Jurkat, Clone E6-1 (cell line): ENCODE measurements around the gene CYBA.
A peak's percentile ranks its signal among the peaks of the same experiment; 100 is the strongest.

ENCODE experiments used
- DNase-seq: peaks from one replicate; pipeline ENCODE4 v3.0.0-alpha.2; 2011; ENCODE audit warnings: low read depth, low spot score
- H3K4me3 ChIP-seq: 2 replicates; pipeline ENCODE4 v1.5.1; 2011; ENCODE audit warnings: mild to moderate bottlenecking, low read length, control low read depth, moderate library complexity

Gene CYBA

DNA sequence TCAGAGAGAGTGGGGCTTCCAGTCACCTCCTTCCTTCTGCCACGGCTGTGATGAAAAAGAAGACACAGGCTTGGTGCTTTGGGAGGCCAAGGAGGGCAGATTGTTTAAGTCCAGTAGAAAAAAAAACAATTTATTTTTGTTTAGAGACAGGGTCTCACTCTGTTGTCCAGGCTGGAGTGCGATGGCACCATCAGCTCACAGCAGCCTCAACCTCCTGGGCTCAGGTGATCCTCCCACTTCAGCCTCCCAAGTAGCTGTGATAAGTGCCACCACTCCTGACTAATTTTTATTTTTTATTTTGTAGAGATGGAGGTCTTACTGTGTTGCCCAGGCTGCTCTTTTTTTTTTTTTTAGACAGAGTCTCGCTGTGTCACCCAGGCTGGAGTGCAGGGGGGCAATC, 14.7 kb upstream of the CYBA start:
- no peak overlapping the region for H3K4me3 ChIP-seq
- no peak for DNase-seq

- DNase-seq: no peak
- no peak overlapping the region for H3K4me3 ChIP-seq
Observed at GRCh38 chr16:88665148-88665547, 14.3 kb upstream of the CYBA start.

GRCh38 chr16:88662843-88663606, 12.2 kb upstream of the CYBA start, which contains the start of gene MVD:
MVD (minus strand) TSS chr16:88663091; CDS start chr16:88663080, 11 bp downstream.
- H3K4me3 ChIP-seq: peak within 1 kb of the TSS; percentile 88
- peak; percentile 95 for DNase-seq

GRCh38 chr16:88662222-88662842, 11.5 kb upstream of the CYBA start:
- peak overlapping the region; percentile 88 for H3K4me3 ChIP-seq
- no peak for DNase-seq

GRCh38 chr16:88661468-88661867, 10.6 kb upstream of the CYBA start:
- DNase-seq: no peak
- no peak overlapping the region for H3K4me3 ChIP-seq

GRCh38 chr16:88659160-88659559, 8.3 kb upstream of the CYBA start:
- H3K4me3 ChIP-seq: no peak overlapping the region
- no peak for DNase-seq

- DNase-seq: no peak
- H3K4me3 ChIP-seq: no peak overlapping the region
Observed at GRCh38 chr16:88658714-88659113, 7.9 kb upstream of the CYBA start.

DNA sequence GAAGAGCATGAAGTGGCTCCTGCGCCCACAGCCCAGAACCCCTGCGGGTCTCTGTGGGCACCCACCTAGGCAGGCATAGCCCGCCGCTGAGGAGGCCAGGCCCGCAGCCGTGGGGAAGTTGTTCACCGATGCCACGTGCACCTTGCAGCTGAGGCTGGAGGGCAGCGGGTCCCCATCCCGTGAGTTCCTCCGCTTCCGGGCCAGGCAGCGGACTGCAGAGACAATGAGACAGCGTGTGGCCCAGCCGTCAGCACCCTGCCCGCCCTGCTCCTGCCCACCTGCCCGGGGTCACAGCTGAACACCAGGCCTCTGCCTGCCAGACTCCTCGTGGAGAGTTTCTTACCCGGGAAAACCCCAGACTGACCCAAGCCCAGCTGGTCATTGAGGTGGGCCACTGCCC, 6.5 kb upstream of the CYBA start:
- DNase-seq: no peak
- no peak overlapping the region for H3K4me3 ChIP-seq

GRCh38 chr16:88656291-88656980, 5.6 kb upstream of the CYBA start:
- DNase-seq: no peak
- no peak overlapping the region for H3K4me3 ChIP-seq

- DNase-seq: no peak
- no peak overlapping the region for H3K4me3 ChIP-seq
Observed at GRCh38 chr16:88655733-88656281, 5.0 kb upstream of the CYBA start.

GRCh38 chr16:88655053-88655732, 4.3 kb upstream of the CYBA start:
- H3K4me3 ChIP-seq: no peak overlapping the region
- DNase-seq: no peak

DNA sequence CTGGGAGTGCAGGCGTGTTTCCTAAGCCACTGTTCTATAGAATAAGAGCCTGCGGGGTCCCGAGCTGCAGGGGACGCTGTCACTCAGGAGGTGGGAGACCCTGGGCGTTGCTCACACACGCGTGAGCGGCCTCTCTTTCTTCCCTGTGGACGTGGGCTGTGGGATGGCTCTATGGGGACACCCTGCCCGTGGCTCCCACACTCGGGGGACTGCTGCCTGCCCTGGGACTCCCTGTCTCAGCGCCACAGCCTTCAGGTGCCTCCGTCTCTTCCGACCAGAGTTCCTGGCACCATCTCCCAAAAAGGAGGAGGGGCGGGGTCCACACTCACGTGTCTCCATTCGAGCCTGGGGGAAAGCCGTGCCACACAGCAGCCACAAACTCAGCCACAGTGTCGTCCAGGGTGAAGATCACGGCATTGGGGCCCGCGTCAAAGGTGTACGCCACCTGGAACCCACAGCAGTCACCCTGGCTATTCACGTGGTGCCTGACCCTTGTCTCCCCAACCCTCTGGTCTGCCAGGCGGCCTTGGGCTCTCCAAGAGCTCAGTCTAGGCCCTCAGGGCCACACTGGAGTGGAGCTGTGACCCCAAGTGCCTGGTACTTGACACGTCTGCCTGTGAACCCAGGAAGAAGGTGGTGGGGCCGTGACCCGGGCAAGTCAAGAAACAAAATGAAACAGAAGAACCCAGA, 3.7 kb upstream of the CYBA start:
- H3K4me3 ChIP-seq: no peak overlapping the region
- DNase-seq: no peak

DNA sequence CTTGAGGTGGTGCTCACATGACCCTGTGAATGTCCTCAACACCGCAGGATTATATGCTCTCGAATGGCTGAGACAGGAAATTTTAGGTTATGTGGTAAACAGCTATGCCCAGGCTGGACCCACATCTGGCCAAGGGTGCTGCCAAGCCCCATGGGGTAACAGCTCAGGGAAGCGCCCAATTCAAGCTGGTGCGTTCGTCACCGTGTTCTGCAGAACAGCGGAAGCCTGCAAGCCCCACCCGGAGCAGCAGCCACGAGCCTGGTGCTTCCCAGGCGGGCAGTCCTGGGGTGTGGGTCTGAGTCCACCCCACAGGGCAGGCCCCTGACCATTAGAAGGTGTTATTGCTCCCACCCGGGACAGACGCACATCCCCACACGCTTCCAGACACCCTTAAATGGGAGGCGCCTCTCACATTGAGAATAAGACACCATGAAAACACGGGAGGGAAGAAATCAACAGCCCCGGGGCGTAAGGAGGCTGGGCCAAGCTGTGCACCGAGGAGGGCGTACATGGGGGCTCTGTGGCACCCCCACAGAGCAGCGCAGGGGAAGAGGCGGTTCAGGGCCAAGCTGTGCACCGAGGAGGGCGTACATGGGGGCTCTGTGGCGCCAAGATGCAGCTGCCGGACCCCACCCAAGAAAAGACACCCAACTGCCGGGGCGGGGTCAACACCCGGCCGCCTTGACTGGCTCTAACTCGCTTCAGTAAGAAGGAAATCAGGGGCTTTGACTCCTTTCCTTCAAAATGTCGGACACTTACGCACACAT, 2.9 kb upstream of the CYBA start:
- no peak for DNase-seq
- no peak overlapping the region for H3K4me3 ChIP-seq

DNA sequence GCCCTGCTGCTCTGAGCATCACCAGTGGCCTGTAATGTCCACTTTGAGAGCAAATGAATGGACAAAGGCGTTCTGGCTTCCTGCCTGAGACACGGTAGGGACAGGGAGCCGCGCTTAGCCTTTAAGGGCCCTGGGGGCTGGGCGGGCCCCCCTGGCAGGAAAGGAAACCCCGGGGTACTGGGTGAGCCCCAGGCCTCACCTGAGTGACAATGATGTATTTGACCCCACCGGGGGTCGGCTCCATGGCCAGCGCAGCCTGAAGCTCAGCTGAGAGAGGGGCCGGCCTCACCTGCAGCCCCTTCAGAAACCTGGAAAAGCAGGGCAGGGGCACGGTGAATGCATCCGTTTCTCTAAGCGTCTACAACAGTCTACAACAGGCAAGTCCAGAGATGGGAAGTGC, 2.2 kb upstream of the CYBA start:
- no peak overlapping the region for H3K4me3 ChIP-seq
- no peak for DNase-seq

GRCh38 chr16:88652762-88653063, 1.9 kb upstream of the CYBA start:
- no peak overlapping the region for H3K4me3 ChIP-seq
- DNase-seq: no peak

DNA sequence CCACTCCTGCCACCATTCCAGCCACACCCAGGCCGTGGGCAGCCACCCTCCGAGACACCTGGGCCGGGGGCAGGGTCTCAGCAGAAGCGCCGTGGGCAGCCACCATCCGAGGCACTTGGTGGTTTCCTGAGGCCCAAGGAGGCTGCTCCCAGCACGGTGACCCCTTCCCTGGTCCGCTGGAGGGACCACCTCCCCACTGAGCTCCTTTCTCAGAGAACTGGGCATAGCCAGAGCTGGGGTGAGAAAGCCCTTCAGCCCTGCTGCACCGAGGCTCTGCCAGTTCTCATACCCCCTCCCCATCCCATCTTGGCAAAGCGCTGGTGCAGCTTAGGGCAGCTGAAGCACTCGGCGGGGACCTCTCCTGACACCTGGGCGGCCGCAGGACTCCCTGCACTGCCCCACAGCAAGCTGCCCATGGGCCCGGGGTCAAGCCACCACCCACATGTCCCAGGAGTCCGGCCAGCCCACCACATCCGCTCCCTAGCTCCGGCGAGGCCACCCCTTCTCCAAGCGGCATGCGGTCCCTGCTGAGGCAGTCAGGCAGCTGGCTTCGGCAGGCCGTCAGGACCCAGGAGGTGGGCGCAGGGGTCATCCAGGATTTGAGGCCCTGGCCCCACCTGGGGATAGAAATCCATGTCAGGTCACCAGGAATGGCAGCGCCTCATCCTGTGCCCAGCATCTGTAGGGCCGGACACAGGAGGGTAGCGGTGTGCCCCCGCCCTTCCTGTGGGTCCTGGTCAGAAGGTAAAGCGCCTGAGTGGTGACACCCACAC, 1.3 kb upstream of the CYBA start:
- H3K4me3 ChIP-seq: no peak overlapping the region
- DNase-seq: no peak

GRCh38 chr16:88651276-88651988, 579 bp upstream of the CYBA start:
- DNase-seq: no peak
- peak overlapping the region; percentile 79 for H3K4me3 ChIP-seq
